H9 (cell line): Measurements from ENCODE around the gene SLC9A2. TPM values are rescaled to one million over a fixed set of nuclear protein-coding genes. Genes with fewer than 3 reads are reported as not detected.

Experiments
- DNase-seq: peaks from one replicate; pipeline ENCODE4 v3.0.0-alpha.2; 2017
- H2AFZ ChIP-seq: one replicate; pipeline ENCODE4 v1.6.1; 2013; ENCODE audit warnings: mild to moderate bottlenecking, low read length, control low read depth, moderate library complexity
- H2AK5ac ChIP-seq: 2 replicates; pipeline ENCODE4 v1.6.1; 2013; ENCODE audit warnings: low read length, control low read depth, mixed read lengths; ENCODE audit not compliant: insufficient read length
- H2BK120ac ChIP-seq: one replicate; pipeline ENCODE4 v1.6.1; 2013; ENCODE audit warnings: low read depth, mild to moderate bottlenecking, low read length, control low read depth, inconsistent platforms; ENCODE audit not compliant: poor library complexity, severe bottlenecking
- H2BK12ac ChIP-seq: 2 replicates; pipeline ENCODE4 v1.6.1; 2013; ENCODE audit warnings: low read length, control low read depth, mixed read lengths, low read depth; ENCODE audit not compliant: insufficient read length
- H2BK15ac ChIP-seq: 2 replicates; pipeline ENCODE4 v1.6.1; 2013; ENCODE audit warnings: low read depth, low read length, control low read depth
- H2BK20ac ChIP-seq: one replicate; pipeline ENCODE4 v1.6.1; 2013; ENCODE audit warnings: low read depth, mild to moderate bottlenecking, low read length, control low read depth, inconsistent platforms; ENCODE audit not compliant: poor library complexity, severe bottlenecking
- H2BK5ac ChIP-seq: 2 replicates; pipeline ENCODE4 v1.6.1; 2013; ENCODE audit warnings: low read length, control low read depth, mixed read lengths; ENCODE audit not compliant: insufficient read length
- H3K14ac ChIP-seq: 2 replicates; pipeline ENCODE4 v1.6.1; 2013; ENCODE audit warnings: low read length, control low read depth; ENCODE audit not compliant: insufficient read depth
- H3K18ac ChIP-seq: 2 replicates; pipeline ENCODE4 v1.6.1; 2013; ENCODE audit warnings: low read depth, mild to moderate bottlenecking, mixed read lengths, low read length, control low read depth; ENCODE audit not compliant: insufficient read length
- H3K23ac ChIP-seq: 2 replicates; pipeline ENCODE4 v1.6.1; 2013; ENCODE audit warnings: low read length, control low read depth, mixed read lengths, low read depth; ENCODE audit not compliant: insufficient read length
- H3K23me2 ChIP-seq: 2 replicates; pipeline ENCODE4 v1.6.1; 2013; ENCODE audit warnings: low read depth, mild to moderate bottlenecking, mixed read lengths, low read length, control low read depth; ENCODE audit not compliant: insufficient read length, poor library complexity, severe bottlenecking
- H3K27ac ChIP-seq: 2 replicates; pipeline ENCODE4 v1.5.1; 2013; ENCODE audit warnings: low read length, control low read depth, mixed read lengths, low read depth; ENCODE audit not compliant: insufficient read length
- H3K27me3 ChIP-seq: 2 replicates; pipeline ENCODE4 v1.6.1; 2013; ENCODE audit warnings: low read length, control low read depth, inconsistent platforms; ENCODE audit not compliant: insufficient read depth
- H3K4ac ChIP-seq: 2 replicates; pipeline ENCODE4 v1.6.1; 2013; ENCODE audit warnings: low read depth, mild to moderate bottlenecking, control low read depth, inconsistent platforms, low read length, moderate library complexity
- H3K4me1 ChIP-seq: 2 replicates; pipeline ENCODE4 v1.6.1; 2013; ENCODE audit warnings: low read length, control low read depth, inconsistent platforms; ENCODE audit not compliant: insufficient read depth
- H3K4me2 ChIP-seq: 2 replicates; pipeline ENCODE4 v1.6.1; 2013; ENCODE audit warnings: low read length, control low read depth, mixed read lengths; ENCODE audit not compliant: insufficient read length, insufficient read depth
- H3K56ac ChIP-seq: 2 replicates; pipeline ENCODE4 v1.6.1; 2013; ENCODE audit warnings: low read depth, mild to moderate bottlenecking, mixed read lengths, low read length, control low read depth; ENCODE audit not compliant: insufficient read length
- H3K79me1 ChIP-seq: 2 replicates; pipeline ENCODE4 v1.6.1; 2013; ENCODE audit warnings: low read depth, mild to moderate bottlenecking, moderate library complexity, low read length, control low read depth, inconsistent platforms; ENCODE audit not compliant: insufficient read depth, poor library complexity, severe bottlenecking
- H3K79me2 ChIP-seq: 2 replicates; pipeline ENCODE4 v1.6.1; 2013; ENCODE audit warnings: low read length, control low read depth, inconsistent platforms; ENCODE audit not compliant: insufficient read depth
- H3K9ac ChIP-seq: 2 replicates; pipeline ENCODE4 v1.6.1; 2013; ENCODE audit warnings: low read length, control low read depth, mixed read lengths; ENCODE audit not compliant: insufficient read length; ENCODE audit errors: extremely low read depth
- H3K9me3 ChIP-seq: one replicate; pipeline ENCODE4 v1.6.1; 2013; ENCODE audit warnings: low read depth, low read length, inconsistent platforms; ENCODE audit not compliant: control insufficient read depth
- H3T11ph ChIP-seq: one replicate; pipeline ENCODE4 v1.6.1; 2013; ENCODE audit warnings: mild to moderate bottlenecking, low read length, control low read depth, inconsistent platforms
- H4K20me1 ChIP-seq: one replicate; pipeline ENCODE4 v1.6.1; 2013; ENCODE audit not compliant: control insufficient read depth, insufficient read length, insufficient read depth
- H4K5ac ChIP-seq: 2 replicates; pipeline ENCODE4 v1.6.1; 2013; ENCODE audit warnings: low read depth, mild to moderate bottlenecking, mixed read lengths, low read length, control low read depth; ENCODE audit not compliant: insufficient read length
- H4K8ac ChIP-seq: replicated peaks from 2 replicates; pipeline ENCODE4 v1.6.1; 2013; ENCODE audit warnings: low read length, control low read depth, mixed read lengths, low read depth; ENCODE audit not compliant: insufficient read length
- H4K91ac ChIP-seq: 2 replicates; pipeline ENCODE4 v1.6.1; 2013; ENCODE audit warnings: low read depth, mild to moderate bottlenecking, moderate library complexity, mixed read lengths, low read length, control low read depth; ENCODE audit not compliant: insufficient read length
- H3K27ac Mint-ChIP-seq, 3 experiments: 2 replicates in 2 of 3; 3 replicates in 1 of 3; pipeline ENCODE4 v1.8.0; 2020 to 2021; ENCODE audit warnings: mixed read lengths in 3 of 3, mild to moderate bottlenecking in 1 of 3, moderate library complexity in 1 of 3
- H3K27me3 Mint-ChIP-seq: 2 replicates; pipeline ENCODE4 v1.8.0; 2021; ENCODE audit warnings: low read depth, mild to moderate bottlenecking, moderate library complexity, mixed read lengths
- H3K36me3 Mint-ChIP-seq, 3 experiments: 2 replicates in 2 of 3; 3 replicates in 1 of 3; pipeline ENCODE4 v1.8.0; 2020 to 2021; ENCODE audit warnings: low read depth in 3 of 3, mixed read lengths in 3 of 3; ENCODE audit not compliant: insufficient read depth in 1 of 3
- H3K4me1 Mint-ChIP-seq, 2 experiments: 2 replicates each; pipeline ENCODE4 v1.8.0; 2020; ENCODE audit warnings: mixed read lengths in 2 of 2
- H3K4me3 Mint-ChIP-seq, 2 experiments: 2 replicates in 1 of 2; 3 replicates in 1 of 2; pipeline ENCODE4 v1.8.0; 2020 to 2021; ENCODE audit warnings: mild to moderate bottlenecking in 2 of 2, mixed read lengths in 2 of 2, moderate library complexity in 1 of 2
- H3K9me3 Mint-ChIP-seq, 2 experiments: 2 replicates in 1 of 2; 3 replicates in 1 of 2; pipeline ENCODE4 v1.8.0; 2020; ENCODE audit warnings: mild to moderate bottlenecking in 2 of 2, mixed read lengths in 2 of 2, moderate library complexity in 1 of 2
- CTCF ChIP-seq: fragments of 200-600 bp; sonication (generic); conservative IDR thresholded peaks from 3 replicates; pipeline ENCODE4 v1.8.0; 2021; ENCODE audit warnings: antibody characterized with exemption, mild to moderate bottlenecking
- WGBS: extraction: QIAGEN DNeasy Blood & Tissue Kit; methylation state at CpG from one replicate; pipeline ENCODE4 v1.1.7; 2013; ENCODE audit warnings: missing lambda C conversion rate, low lambda C conversion rate, mixed read lengths; ENCODE audit not compliant: insufficient read length; ENCODE audit errors: extremely low coverage; 5-methylcytosine and 5-hydroxymethylcytosine counted together
- total RNA-seq: library from RNA; stranded (reverse); gene quantifications from 2 replicates; pipeline ENCODE4 v1.2.1, GENCODE V29; 2021

Gene SLC9A2
- total RNA-seq, 1 experiment from 2014 or later, result 0.04 TPM

GRCh38 chr2:102735416-102736109 is 116.2 kb downstream of the SLC9A2 start:
- peaks cover 3% of the 10 kb centered on the region for H3K79me1 ChIP-seq

More at GRCh38 chr2:102735416-102736109, 116.2 kb downstream of the SLC9A2 start:
- Histone ChIP-seq H3K18ac (no peak overlapping the region), H2AK5ac (no peak overlapping the region), H3K56ac (no peak overlapping the region), H4K20me1 (no peaks in the 10 kb centered on the region), H2BK20ac (no peak overlapping the region), H4K8ac (no peak overlapping the region), H4K91ac (no peak overlapping the region), H3K14ac (peak overlapping the region; percentile 34; the same call in 1 of the 2 replicates), H3K9me3 (no peaks in the 10 kb centered on the region), H4K5ac (no peak overlapping the region), H2AFZ (no peak overlapping the region), H3K9ac (peak overlapping the region; percentile 63), H3K23me2 (peaks cover 10% of the 10 kb centered on the region), H3K79me2 (peaks cover 11% of the 10 kb centered on the region; the same call in 1 of the 2 replicates), H2BK12ac (no peak overlapping the region), H3K27ac (no peak overlapping the region), H2BK5ac (no peak overlapping the region), H2BK120ac (no peak overlapping the region), H3K4me1 (peaks cover 4% of the 10 kb centered on the region; the same call in 1 of the 2 replicates), H2BK15ac (no peak overlapping the region), H3K4ac (no peak overlapping the region), H3K4me2 (peak overlapping the region; percentile 87), H3T11ph (no peak overlapping the region), H3K23ac (no peak overlapping the region), H3K27me3 (no peaks in the 10 kb centered on the region)
- DNase-seq, result no peak
- Mint-ChIP-seq H3K4me3 (peak overlapping the region; percentile 90 to 98), H3K9me3 (no peaks in the 10 kb centered on the region; a peak in 1 of 5 replicates), H3K27me3 (no peaks in the 10 kb centered on the region), H3K27ac (peak overlapping the region in 1 of 3 experiments; percentile 74; a peak in 1 of 7 replicates), H3K36me3 (peaks cover 5 to 15% (median 14%) of the 10 kb centered on the region in 3 experiments; a peak in 5 of 7 replicates), H3K4me1 (peaks cover 20% of the 10 kb centered on the region in 2 experiments)
- no peak for TF ChIP-seq CTCF
- no CpG with 5 or more reads among the region's 15 CpGs for WGBS
